ENCODE results near the gene EFTUD2.
A peak's percentile ranks its signal among the peaks of the same experiment; 100 is the strongest.

The EFTUD2 gene

DNA sequence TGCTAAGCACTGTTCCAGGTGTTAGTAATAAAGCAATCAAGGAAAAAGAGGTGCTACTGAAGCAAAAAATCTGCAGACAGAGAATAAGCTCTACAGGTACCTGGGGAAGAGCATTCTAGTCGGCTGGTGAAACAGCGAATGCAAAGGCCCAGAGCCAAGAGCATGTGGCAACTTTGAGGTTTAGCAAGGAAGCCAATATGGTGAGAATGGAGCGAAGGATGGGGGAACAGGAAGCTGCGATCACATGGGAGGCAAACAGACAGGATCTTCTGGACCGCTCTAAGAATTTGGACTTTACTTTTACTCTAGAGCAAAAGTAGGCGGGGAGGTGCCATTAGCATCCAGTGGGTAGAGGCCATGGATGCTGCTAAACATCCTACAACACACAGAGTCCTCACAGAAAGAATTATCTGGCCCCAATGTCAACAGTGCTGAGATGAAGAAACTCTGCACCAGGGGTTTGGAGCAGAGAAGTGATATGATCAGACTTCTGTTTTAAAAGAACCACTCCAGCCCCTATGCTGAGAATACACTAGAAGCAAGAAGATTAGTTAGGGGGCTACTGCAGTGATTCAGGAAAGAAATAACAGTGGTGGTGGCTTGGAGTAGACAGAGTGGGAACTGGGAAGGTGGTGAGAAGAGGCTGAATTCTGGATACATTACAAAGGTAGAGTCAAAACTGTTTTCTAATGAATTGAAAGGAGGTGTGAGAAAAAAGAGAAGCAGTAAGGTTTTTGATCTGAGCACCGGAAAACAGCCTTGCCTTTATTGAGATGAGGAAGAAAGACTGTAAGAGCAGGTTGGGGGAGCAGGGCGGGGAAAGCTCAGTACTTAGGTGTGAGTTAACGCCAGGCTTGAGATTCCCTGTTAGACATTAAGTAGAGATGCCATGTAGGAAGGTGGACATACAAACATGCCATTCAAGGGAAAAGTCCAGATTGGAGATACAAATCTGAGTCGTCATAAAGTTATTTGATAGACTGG, 11.0 kb downstream of the EFTUD2 start:
- no peak for DNase-seq (ENCODE audit: low spot score)

GRCh38 chr17:44887016-44887415, 12.2 kb downstream of the EFTUD2 start:
- no peak for DNase-seq (ENCODE audit: low spot score)

DNA sequence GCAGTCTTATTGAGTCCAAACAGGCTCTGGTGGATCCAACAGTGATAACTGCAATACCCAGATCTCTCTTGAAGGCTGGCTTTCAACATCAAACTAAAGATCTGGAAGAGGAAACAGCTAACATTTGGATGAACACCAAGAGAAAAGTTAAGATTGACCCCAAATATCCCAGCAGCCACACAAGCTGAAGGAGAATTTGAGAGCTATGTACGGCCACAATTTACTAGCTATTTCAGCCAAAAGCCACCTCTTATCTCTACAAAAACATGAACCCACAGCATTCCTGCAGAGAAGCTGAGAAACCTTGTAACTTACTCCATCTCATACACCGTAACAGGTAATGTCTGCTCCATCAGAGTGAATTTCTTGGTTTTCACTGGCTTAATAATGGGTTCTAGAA, 14.3 kb downstream of the EFTUD2 start:
- DNase-seq (ENCODE audit: low spot score), result no peak

DNA sequence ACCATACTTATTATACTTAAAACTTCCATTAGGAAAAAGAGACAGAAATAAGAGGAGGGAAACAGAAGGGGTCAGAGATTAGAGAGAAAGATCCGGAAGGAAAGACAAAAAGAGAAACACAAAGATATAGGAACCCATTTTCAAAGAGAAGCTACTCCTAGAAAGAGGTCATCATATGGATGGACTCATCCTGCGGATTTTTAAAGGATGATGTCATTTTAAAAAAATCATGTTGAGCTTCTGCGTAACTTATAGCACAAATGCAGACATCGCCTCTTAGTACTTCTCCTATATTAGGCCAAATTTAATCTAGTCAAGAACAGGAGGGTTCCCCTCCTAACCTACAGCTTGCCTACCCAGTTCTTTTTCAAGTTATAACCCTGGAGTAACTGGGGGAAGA, 18.1 kb downstream of the EFTUD2 start:
- DNase-seq (ENCODE audit: low spot score), result no peak

DNA sequence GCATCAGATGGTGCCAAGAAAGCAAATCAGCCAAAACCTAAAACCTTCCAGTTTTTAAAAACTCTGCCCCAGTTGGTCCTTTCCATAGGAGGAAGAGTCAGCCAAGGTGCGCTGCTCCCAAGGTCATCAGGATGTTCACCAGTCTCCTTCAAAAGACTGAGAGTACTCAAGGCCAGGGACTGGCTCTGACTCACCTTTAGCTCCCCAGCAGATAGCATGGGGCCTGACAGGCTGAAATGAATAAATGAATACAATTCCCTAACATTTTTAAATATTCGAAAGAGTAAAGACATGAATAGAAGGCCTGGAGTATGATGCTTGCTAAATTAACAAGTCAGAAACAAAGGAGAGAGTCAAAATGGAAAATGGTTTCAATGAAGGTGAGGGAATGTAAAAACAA, 19.2 kb downstream of the EFTUD2 start:
- no peak for DNase-seq (ENCODE audit: low spot score)

DNA sequence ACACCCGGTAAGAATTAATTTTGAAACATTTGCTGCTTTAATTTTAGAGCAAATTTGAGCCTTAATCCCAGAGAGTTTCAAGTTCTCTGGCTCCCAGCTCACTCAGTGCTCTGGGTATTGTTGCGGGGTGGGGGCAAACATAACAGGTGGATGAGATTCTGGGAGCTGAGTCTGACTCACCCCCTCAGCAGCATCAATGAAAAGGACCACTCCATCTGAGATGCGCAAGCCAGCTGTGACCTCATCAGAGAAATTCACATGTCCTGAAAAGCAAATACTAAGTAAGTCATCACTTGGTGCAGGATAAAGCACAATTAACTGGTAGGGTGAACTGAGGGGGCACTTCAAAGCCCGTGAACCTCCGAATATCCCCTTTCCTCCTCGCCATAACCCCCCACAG, 19.9 kb downstream of the EFTUD2 start:
- no peak for DNase-seq (ENCODE audit: low spot score)

DNA sequence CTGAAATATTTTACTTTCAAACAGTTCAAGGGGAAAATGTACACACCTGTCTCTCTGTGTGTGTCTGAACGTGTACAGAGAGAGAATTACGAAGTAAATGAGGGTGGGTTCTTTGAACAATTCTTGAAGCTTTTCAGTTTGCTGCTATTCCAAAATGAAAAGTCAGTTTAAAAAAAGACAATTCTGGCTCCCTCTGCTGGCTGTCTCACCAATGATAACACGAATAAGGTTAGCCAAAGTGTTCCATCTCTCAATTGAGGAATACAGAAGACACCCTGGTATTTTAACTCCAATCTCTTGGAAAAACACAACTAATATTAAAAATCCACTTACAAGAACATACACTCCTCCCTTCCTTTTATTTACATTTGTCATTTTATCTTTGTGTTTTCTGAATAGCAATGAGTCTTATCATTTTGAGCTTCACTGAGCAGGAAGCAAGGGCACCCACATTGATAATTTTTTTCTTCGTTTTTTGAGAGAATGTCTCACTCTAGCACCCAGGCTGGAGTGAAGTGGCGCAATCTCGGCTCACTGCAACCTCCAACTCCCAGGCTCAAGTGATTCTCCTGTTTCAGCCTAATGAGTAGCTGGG, 20.5 kb downstream of the EFTUD2 start:
- peak; percentile 32 for DNase-seq (ENCODE audit: low spot score)

DNA sequence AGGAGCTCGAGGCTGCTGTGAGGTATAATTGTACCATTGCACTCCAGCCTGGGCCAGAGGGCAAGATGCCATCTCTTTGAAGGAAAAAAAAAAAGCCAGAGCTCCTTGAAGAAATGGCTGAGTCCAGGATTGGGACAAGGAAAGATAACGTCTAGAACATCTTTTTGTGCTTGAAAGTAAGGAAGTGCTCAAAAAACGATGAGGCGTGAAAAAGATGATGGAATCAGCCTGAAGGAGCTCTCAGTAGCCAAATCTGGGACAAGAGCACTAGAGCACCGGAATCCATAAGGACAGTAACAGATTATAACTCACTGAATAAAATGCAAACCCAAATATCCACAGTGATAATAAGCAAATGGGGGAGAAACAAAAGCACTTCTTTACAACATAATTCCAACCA, 22.1 kb downstream of the EFTUD2 start:
- DNase-seq (ENCODE audit: low spot score), result no peak

GRCh38 chr17:44875761-44876160, 23.5 kb downstream of the EFTUD2 start:
- no peak for DNase-seq (ENCODE audit: low spot score)

DNA sequence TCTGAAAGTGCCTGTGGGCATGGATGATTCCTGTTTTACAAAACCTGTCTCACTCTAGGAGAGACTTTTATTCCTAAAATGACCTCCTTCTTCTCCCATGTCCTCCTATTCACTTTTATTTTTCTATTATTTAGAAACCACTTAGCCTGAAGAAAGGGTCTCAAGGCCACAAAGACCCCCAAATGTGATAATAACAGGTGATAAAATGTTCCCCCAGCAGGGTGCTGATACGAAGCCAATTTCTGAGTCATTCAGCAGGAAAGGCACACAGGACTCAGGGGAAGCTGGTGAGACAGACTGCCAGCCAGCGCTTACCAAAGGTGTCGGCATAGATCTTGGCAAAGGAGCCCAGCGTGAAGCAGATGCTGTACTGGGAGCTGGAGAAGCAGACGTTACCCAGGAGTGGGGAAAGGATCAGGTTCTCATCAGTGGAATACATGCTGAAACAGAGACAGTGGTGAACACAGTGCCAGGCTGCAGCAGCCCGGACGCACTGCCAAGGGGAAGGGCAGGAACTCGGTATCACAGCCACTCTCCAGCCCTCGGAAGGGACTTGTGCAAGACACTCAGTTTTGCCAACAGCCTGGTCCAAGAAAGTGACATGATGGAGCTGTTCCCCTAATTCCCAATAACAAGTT, 27.0 kb downstream of the EFTUD2 start:
- no peak for DNase-seq (ENCODE audit: low spot score)

- no peak for DNase-seq (ENCODE audit: low spot score)
Observed at GRCh38 chr17:44871556-44871955, 27.7 kb downstream of the EFTUD2 start.

- no peak for DNase-seq (ENCODE audit: low spot score)
Observed at GRCh38 chr17:44867841-44868240, 31.4 kb downstream of the EFTUD2 start.

- DNase-seq (ENCODE audit: low spot score), result no peak
Observed at GRCh38 chr17:44865931-44866330, 33.3 kb downstream of the EFTUD2 start.

GRCh38 chr17:44865231-44865660, 34.0 kb downstream of the EFTUD2 start:
- DNase-seq (ENCODE audit: low spot score), result peak; percentile 75

GRCh38 chr17:44864831-44865230, 34.4 kb downstream of the EFTUD2 start:
- DNase-seq (ENCODE audit: low spot score), result no peak

GRCh38 chr17:44863061-44863918, 36.0 kb downstream of the EFTUD2 start:
- no peak for DNase-seq (ENCODE audit: low spot score)

GRCh38 chr17:44862278-44862914, 36.8 kb downstream of the EFTUD2 start:
- DNase-seq (ENCODE audit: low spot score), result no peak

DNA sequence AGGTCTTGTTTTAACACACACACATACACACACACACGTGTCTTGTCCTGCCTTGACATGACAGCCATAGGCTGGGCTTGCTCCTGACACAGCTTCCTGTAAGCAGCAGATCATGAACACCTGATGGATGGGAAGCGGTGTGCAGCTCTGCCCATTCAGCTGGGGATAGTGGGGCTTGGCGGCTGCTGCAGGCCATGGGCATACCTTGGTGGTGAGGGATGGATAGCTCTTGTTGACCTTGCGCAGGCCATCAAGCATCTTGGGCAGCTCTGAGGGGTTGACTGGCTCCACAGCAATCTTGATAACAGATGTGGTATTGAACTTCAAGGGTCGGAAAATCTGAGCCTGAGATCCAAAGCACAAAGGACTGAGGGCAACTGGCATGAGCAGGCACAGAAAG, 39.5 kb downstream of the EFTUD2 start:
- DNase-seq (ENCODE audit: low spot score), result no peak

GRCh38 chr17:44854192-44854591, 45.1 kb downstream of the EFTUD2 start:
- no peak for DNase-seq (ENCODE audit: low spot score)

DNA sequence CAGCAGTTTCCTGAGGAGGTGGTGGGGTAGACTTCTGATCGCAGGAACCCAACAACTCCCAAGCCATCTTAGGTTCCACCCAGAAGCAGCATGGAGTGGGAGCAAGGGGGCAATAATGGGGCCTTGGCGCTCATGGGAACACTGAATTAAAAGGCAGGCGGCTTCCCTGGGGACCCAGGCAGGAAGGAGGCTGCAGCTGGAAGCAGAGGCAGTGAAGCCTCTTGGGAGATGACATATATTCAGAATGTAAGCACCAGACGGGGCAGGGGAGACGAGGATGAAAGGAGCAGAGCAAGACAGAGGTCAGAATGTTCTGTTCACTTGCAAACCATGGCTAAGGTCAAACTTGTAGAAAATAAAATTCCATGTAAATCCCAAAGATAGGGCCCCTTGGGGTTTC, 48.6 kb downstream of the EFTUD2 start:
- DNase-seq (ENCODE audit: low spot score), result no peak

- no peak for DNase-seq (ENCODE audit: low spot score)
Observed at GRCh38 chr17:44850025-44850424, 49.2 kb downstream of the EFTUD2 start.
